ENCODE results near the gene TGFBRAP1. TPM values are rescaled to one million over a fixed set of nuclear protein-coding genes. Genes with fewer than 3 reads are reported as not detected.
A peak's percentile ranks its signal among the peaks of the same experiment; 100 is the strongest.

TGFBRAP1 gene
- polyA plus RNA-seq, 1 experiment = 7.9 TPM

GRCh38 chr2:105235388-105236059, 94.0 kb downstream of the TGFBRAP1 start:
- POLR2A ChIA-PET = no interaction called here

GRCh38 chr2:105231232-105231619, 98.3 kb downstream of the TGFBRAP1 start:
- no peak for DNase-seq (ENCODE audit: low read depth, low spot score)
- TF ChIP-seq CTCF (IDR thresholded peaks at IDR 0.05; ENCODE audit: low read depth, low read length) = no peak
- no peak overlapping the region for H3K27ac ChIP-seq (ENCODE audit: low read depth, low read length)
- H3K9me3 ChIP-seq (ENCODE audit: control insufficient read depth, insufficient read depth, low read length) = no peaks in the 10 kb centered on the region
- CTCF ChIA-PET = interaction anchor here (0.7 to 12.2 kb wide), 2 partner anchors 117 to 567 kb away, joined by 3 to 310 read pairs; no protein-coding TSS in a partner anchor
- H3K4me3 ChIP-seq (ENCODE audit: low read depth, low read length) = no peak overlapping the region
- H3K27me3 ChIP-seq (ENCODE audit: control insufficient read depth, insufficient read depth, low read length) = peaks cover 9% of the 10 kb centered on the region
- POLR2A ChIA-PET = interaction anchor here (0.7 kb wide), 1 partner anchor 120 kb away, joined by 6 read pairs; no protein-coding TSS in a partner anchor

More at GRCh38 chr2:105235388-105236059, 94.0 kb downstream of the TGFBRAP1 start:
- CTCF ChIA-PET = interaction anchor here (0.6 to 12.2 kb wide), 31 partner anchors 9 to 1963 kb away, joined by 3 to 310 read pairs (median 4); no protein-coding TSS in a partner anchor
- peaks cover 5% of the 10 kb centered on the region for H3K27me3 ChIP-seq (ENCODE audit: control insufficient read depth, insufficient read depth, low read length)
- DNase-seq (ENCODE audit: low read depth, low spot score) = peak; percentile 49
- TF ChIP-seq CTCF (IDR thresholded peaks at IDR 0.05; ENCODE audit: low read depth, low read length) = peak; percentile 81
- no peak overlapping the region for H3K27ac ChIP-seq (ENCODE audit: low read depth, low read length)
- H3K9me3 ChIP-seq (ENCODE audit: control insufficient read depth, insufficient read depth, low read length) = no peaks in the 10 kb centered on the region; the same call in 1 of the 2 replicates
- no peak overlapping the region for H3K4me3 ChIP-seq (ENCODE audit: low read depth, low read length)

GRCh38 chr2:105224444-105224843, 105.1 kb downstream of the TGFBRAP1 start:
- ChIA-PET POLR2A (no interaction called here), CTCF (interaction anchor here (0.7 kb wide), 1 partner anchor 13 kb away, joined by 3 read pairs; no protein-coding TSS in a partner anchor)
- Histone ChIP-seq H3K9me3 (ENCODE audit: control insufficient read depth, insufficient read depth, low read length) (no peaks in the 10 kb centered on the region), H3K27ac (ENCODE audit: low read depth, low read length) (no peak overlapping the region), H3K27me3 (ENCODE audit: control insufficient read depth, insufficient read depth, low read length) (peaks cover 11% of the 10 kb centered on the region), H3K4me3 (ENCODE audit: low read depth, low read length) (no peak overlapping the region)
- no peak for DNase-seq (ENCODE audit: low read depth, low spot score)
- TF ChIP-seq CTCF (IDR thresholded peaks at IDR 0.05; ENCODE audit: low read depth, low read length) = no peak

- CTCF ChIA-PET = no interaction called here
- Histone ChIP-seq H3K4me3 (ENCODE audit: low read depth, low read length) (no peak overlapping the region), H3K9me3 (ENCODE audit: control insufficient read depth, insufficient read depth, low read length) (no peaks in the 10 kb centered on the region), H3K27ac (ENCODE audit: low read depth, low read length) (no peak overlapping the region), H3K27me3 (ENCODE audit: control insufficient read depth, insufficient read depth, low read length) (peaks cover 12% of the 10 kb centered on the region)
- TF ChIP-seq CTCF (IDR thresholded peaks at IDR 0.05; ENCODE audit: low read depth, low read length) = no peak
- POLR2A ChIA-PET = no interaction called here
- no peak for DNase-seq (ENCODE audit: low read depth, low spot score)
Observed at GRCh38 chr2:105220604-105221003, 108.9 kb downstream of the TGFBRAP1 start.

- ChIA-PET POLR2A (no interaction called here), CTCF (interaction anchor here (1.1 kb wide), 1 partner anchor 20 kb away, joined by 4 read pairs; no protein-coding TSS in a partner anchor)
- Histone ChIP-seq H3K27ac (ENCODE audit: low read depth, low read length) (no peak overlapping the region), H3K4me3 (ENCODE audit: low read depth, low read length) (no peak overlapping the region), H3K27me3 (ENCODE audit: control insufficient read depth, insufficient read depth, low read length) (peaks cover 5% of the 10 kb centered on the region), H3K9me3 (ENCODE audit: control insufficient read depth, insufficient read depth, low read length) (no peaks in the 10 kb centered on the region)
- no peak for DNase-seq (ENCODE audit: low read depth, low spot score)
- TF ChIP-seq CTCF (IDR thresholded peaks at IDR 0.05; ENCODE audit: low read depth, low read length) = no peak
Observed at GRCh38 chr2:105215586-105216192, 113.8 kb downstream of the TGFBRAP1 start.

Measured in AG04450 (cell line).